Peyer's patch (tissue), 4 donors: ENCODE data around the gene SCAI.

Source experiments
- CTCF ChIP-seq, 6 experiments: fragments of 450-650 bp in 4 of 6; fragments of 200-600 bp in 2 of 6; sonication (generic) in 1 of 6; IDR thresholded peaks; one replicate each; pipeline ENCODE4 v1.5.1; 2017 to 2019; ENCODE audit warnings: antibody characterized with exemption in 6 of 6, mild to moderate bottlenecking in 3 of 6, moderate library complexity in 1 of 6
- POLR2A ChIP-seq, 2 donors: fragments of 450-650 bp; IDR thresholded peaks; one replicate each; pipeline ENCODE4 v1.5.1; 2017; ENCODE audit warnings: antibody characterized with exemption in 2 of 2, mild to moderate bottlenecking in 2 of 2, moderate library complexity in 2 of 2

DNA sequence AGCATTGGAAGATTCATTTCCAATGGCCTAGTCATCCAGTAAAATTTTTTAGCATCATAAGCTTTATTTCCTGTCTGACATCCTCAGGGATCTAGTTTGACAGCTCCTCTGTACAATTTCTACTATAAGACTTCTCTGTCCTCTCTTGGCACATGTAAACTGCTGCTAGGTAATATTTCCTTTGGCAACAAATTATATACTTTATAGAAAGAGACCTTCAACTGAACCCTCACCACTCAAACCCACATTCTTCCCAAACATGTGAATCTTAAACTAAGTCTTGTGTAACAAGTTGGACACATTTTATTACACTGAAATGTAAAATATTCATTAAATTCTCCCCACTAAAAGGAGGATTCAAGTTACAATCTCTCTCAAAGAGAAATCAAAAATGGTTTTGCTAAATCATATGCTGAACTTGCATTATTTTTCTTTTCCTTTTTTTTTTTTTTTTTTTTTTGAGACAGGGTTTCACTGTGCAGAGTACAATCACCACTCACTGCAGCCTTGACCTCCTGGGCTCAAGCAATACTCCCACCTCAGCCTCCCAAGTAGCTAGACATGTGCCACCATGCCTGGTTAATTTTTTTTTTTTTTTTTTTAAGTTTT is 36.9 kb downstream of the SCAI start:
- TF ChIP-seq CTCF (IDR thresholded peaks at IDR 0.05) (no peak), POLR2A (IDR thresholded peaks at IDR 0.05) (no peak)
